UCSD-AML1 (cell line): Measurements from ENCODE around the gene CYS1.
"Not testable (repeated sequence)": the region's sequence is repeated elsewhere in the genome, so short reads cannot be mapped to it uniquely, and the experiment has no call there.

Source experiments
- DNase-seq: peaks from one replicate; lab custom pipeline; 2025; ENCODE audit not compliant: unreplicated experiment; lab: John Stamatoyannopoulos, UW

Gene CYS1

GRCh38 chr2:10014418-10015190 is 65.6 kb downstream of the CYS1 start:
- DNase-seq = no peak

- not testable (repeated sequence) for DNase-seq
These were observed 66.4 kb downstream of the CYS1 start for GRCh38 chr2:10013651-10014417.

- DNase-seq = no peak
These were observed 67.2 kb downstream of the CYS1 start for GRCh38 chr2:10012963-10013461.

- not testable (repeated sequence) for DNase-seq
These were observed 67.7 kb downstream of the CYS1 start for GRCh38 chr2:10012366-10012962.

- not testable (repeated sequence) for DNase-seq
These were observed 68.4 kb downstream of the CYS1 start for GRCh38 chr2:10011606-10012325.

- DNase-seq = not testable (repeated sequence)
These were observed 69.2 kb downstream of the CYS1 start for GRCh38 chr2:10010861-10011605.

GRCh38 chr2:10009811-10010781 is 70.1 kb downstream of the CYS1 start:
- no peak for DNase-seq

- DNase-seq = no peak
These were observed 70.9 kb downstream of the CYS1 start for GRCh38 chr2:10009271-10009810.

- no peak for DNase-seq
These were observed 71.4 kb downstream of the CYS1 start for GRCh38 chr2:10008809-10009176.

- DNase-seq = no peak
These were observed 72.0 kb downstream of the CYS1 start for GRCh38 chr2:10007921-10008808.

- no peak for DNase-seq
These were observed 72.8 kb downstream of the CYS1 start for GRCh38 chr2:10007435-10007834.
